ENCODE measurements around the gene RAI2.

GRCh38 chrX:17820100-17820499 lies 41.0 kb downstream of the RAI2 start:
- TF ChIP-seq CTCF (IDR thresholded peaks at IDR 0.05) (no peak), EZH2 (IDR thresholded peaks at IDR 0.05) (no peak)
